ENCODE measurements around the gene BRWD1. TPM values are rescaled to one million over a fixed set of nuclear protein-coding genes. Genes with fewer than 3 reads are reported as not detected.

BRWD1 gene
- total RNA-seq, 3 donors from 2014 or later: 40.6 to 58.6 (median 52.5) TPM

DNA sequence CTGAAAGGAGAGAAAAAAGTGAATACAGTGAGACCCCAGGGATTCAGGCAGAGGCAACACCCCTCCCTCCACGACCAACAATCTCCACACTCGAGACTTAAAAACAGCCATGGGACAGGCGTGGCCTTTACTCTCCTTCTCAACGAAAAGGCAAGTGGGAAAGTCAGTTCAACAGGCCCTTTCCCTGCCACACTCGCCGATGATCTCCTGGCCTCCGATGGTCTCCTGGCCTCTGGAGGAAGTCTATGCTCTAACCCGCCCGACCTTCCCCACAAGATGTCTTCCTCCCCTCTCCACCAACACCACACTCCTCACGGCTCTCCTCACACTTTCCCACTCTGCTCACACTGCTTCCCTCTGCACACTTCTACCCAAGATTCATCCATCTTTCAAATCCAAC, 137.8 kb downstream of the BRWD1 start:
- intact Hi-C loops (cut with DNase I, micrococcal nuclease): no loop called here
- TF ChIP-seq, protein P1, sequence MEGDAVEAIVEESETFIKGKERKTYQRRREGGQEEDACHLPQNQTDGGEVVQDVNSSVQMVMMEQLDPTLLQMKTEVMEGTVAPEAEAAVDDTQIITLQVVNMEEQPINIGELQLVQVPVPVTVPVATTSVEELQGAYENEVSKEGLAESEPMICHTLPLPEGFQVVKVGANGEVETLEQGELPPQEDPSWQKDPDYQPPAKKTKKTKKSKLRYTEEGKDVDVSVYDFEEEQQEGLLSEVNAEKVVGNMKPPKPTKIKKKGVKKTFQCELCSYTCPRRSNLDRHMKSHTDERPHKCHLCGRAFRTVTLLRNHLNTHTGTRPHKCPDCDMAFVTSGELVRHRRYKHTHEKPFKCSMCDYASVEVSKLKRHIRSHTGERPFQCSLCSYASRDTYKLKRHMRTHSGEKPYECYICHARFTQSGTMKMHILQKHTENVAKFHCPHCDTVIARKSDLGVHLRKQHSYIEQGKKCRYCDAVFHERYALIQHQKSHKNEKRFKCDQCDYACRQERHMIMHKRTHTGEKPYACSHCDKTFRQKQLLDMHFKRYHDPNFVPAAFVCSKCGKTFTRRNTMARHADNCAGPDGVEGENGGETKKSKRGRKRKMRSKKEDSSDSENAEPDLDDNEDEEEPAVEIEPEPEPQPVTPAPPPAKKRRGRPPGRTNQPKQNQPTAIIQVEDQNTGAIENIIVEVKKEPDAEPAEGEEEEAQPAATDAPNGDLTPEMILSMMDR (IDR thresholded peaks at IDR 0.05): no peak
- no peaks in the 10 kb centered on the region for H3K4me1 ChIP-seq (ENCODE audit: low read depth)
- DNase-seq: no peak
- H3K4me3 ChIP-seq: no peak overlapping the region
- no peak for ATAC-seq
- H3K9me3 ChIP-seq: no peaks in the 10 kb centered on the region
- no peaks in the 10 kb centered on the region for H3K36me3 ChIP-seq (ENCODE audit: low read depth)

- intact Hi-C loops (cut with DNase I, micrococcal nuclease): no loop called here
- Histone ChIP-seq H3K9me3 (no peaks in the 10 kb centered on the region), H3K4me3 (no peak overlapping the region), H3K4me1 (ENCODE audit: low read depth) (no peaks in the 10 kb centered on the region), H3K36me3 (ENCODE audit: low read depth) (no peaks in the 10 kb centered on the region)
- TF ChIP-seq, protein P1 (IDR thresholded peaks at IDR 0.05): peak; percentile 23
- DNase-seq (no peak), ATAC-seq (no peak)
Observed at GRCh38 chr21:39175154-39175553, 138.3 kb downstream of the BRWD1 start.

DNA sequence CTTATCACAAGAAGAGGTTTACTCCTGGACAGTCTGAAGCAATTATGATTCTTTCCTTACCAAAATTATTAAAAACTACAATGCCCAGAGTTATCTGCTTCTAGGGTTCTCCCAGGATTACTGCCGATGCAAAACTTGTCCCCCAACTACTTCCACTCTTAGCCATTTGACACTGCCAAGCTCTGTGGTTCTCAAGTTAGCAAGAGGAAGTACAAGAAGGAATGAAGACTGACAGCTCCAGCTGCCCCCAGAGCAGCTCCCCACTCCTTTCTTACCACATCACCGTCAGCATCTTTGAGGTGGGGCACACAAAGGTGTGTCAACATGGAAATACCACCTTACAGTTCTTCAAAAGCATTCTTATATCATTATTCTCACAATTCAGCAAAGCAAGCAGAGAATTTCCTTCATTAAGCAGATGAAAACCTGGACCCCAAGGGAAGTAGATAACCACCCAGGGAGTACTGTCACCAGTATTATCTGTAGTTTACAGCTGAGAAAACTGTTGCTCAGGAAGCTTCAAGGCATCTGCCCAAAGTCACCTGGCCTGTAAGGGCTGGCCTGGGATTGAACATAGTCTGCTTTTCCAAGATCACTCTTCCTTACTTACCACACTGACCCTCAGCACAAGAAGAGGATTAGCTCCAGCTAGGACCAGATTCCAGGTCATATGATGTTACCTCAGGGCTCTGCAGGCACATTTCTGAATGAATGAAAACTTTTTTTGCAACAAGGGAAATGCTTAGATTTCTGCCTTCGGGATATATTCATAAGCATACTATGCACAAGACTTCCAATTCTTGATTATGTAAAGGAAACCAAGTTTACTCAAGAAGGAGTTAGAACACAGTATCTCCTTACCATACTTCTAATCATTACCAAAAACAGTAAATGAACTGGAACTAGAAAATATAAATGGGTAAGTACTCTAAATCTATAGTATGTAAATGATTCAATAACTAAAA, 139.4 kb downstream of the BRWD1 start:
- Histone ChIP-seq H3K4me3 (no peak overlapping the region), H3K36me3 (ENCODE audit: low read depth) (no peaks in the 10 kb centered on the region), H3K4me1 (ENCODE audit: low read depth) (no peaks in the 10 kb centered on the region), H3K9me3 (no peaks in the 10 kb centered on the region)
- intact Hi-C loops (cut with DNase I, micrococcal nuclease): no loop called here
- ATAC-seq (no peak), DNase-seq (no peak)
- TF ChIP-seq, protein P1 (IDR thresholded peaks at IDR 0.05): no peak

- H3K4me3 ChIP-seq: no peak overlapping the region
- H3K9me3 ChIP-seq: no peaks in the 10 kb centered on the region
- DNase-seq (no peak), ATAC-seq (peak; percentile 84)
- TF ChIP-seq, protein P1 (IDR thresholded peaks at IDR 0.05): no peak
- intact Hi-C loops (cut with DNase I, micrococcal nuclease): no loop called here
- H3K4me1 ChIP-seq (ENCODE audit: low read depth): no peaks in the 10 kb centered on the region
- no peaks in the 10 kb centered on the region for H3K36me3 ChIP-seq (ENCODE audit: low read depth)
Observed at GRCh38 chr21:39169906-39170305, 143.5 kb downstream of the BRWD1 start.

GRCh38 chr21:39168800-39169199, 144.6 kb downstream of the BRWD1 start:
- Histone ChIP-seq H3K9me3 (peaks cover 9% of the 10 kb centered on the region), H3K4me3 (no peak overlapping the region), H3K36me3 (ENCODE audit: low read depth) (no peaks in the 10 kb centered on the region), H3K4me1 (ENCODE audit: low read depth) (no peaks in the 10 kb centered on the region)
- ATAC-seq: no peak
- TF ChIP-seq, protein P1 (IDR thresholded peaks at IDR 0.05): no peak
- no peak for DNase-seq
- intact Hi-C loops (cut with DNase I, micrococcal nuclease): no loop called here
